Subcutaneous adipose tissue (tissue), 4 donors: ENCODE data around the gene MELK. TPM values are rescaled to one million over a fixed set of nuclear protein-coding genes. Genes with fewer than 3 reads are reported as not detected.

ENCODE experiments used
- total RNA-seq, 4 donors: library from RNA; depleted of rRNA; stranded (reverse); fragments of >200 nt; gene quantifications; one replicate each; pipeline ENCODE4 v1.1.0, GENCODE V29; 2016
- TF ChIP-seq, protein P1 (sequence below): fragments of 450-650 bp; IDR thresholded peaks from one replicate; pipeline ENCODE4 v1.5.1; 2016; ENCODE audit warnings: low read depth, mild to moderate bottlenecking, control low read depth, antibody characterized with exemption, moderate library complexity

Gene MELK
- total RNA-seq, 4 donors from 2014 or later, result 0.49 to 3.6 (median 0.72) TPM

DNA sequence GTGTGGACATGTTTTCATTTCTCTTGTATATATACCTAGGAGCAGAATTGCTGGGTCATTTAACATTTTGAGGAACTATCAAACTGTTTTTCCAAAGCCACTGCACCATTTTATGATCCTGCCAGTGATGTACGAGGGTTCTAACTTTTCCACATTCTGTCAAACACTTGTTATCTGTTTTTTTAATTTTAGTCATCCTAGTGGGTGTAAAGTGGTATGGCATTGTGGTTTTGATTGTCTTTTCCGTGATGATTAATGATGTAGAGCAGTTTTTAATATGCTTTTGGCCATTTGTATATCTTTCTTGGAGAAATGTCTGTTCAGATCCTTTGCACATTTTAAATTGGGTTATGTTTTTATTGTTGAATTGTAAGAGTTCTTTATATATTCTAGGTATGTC, 107.0 kb downstream of the MELK start:
- TF ChIP-seq, protein P1, sequence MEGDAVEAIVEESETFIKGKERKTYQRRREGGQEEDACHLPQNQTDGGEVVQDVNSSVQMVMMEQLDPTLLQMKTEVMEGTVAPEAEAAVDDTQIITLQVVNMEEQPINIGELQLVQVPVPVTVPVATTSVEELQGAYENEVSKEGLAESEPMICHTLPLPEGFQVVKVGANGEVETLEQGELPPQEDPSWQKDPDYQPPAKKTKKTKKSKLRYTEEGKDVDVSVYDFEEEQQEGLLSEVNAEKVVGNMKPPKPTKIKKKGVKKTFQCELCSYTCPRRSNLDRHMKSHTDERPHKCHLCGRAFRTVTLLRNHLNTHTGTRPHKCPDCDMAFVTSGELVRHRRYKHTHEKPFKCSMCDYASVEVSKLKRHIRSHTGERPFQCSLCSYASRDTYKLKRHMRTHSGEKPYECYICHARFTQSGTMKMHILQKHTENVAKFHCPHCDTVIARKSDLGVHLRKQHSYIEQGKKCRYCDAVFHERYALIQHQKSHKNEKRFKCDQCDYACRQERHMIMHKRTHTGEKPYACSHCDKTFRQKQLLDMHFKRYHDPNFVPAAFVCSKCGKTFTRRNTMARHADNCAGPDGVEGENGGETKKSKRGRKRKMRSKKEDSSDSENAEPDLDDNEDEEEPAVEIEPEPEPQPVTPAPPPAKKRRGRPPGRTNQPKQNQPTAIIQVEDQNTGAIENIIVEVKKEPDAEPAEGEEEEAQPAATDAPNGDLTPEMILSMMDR, result no peak

DNA sequence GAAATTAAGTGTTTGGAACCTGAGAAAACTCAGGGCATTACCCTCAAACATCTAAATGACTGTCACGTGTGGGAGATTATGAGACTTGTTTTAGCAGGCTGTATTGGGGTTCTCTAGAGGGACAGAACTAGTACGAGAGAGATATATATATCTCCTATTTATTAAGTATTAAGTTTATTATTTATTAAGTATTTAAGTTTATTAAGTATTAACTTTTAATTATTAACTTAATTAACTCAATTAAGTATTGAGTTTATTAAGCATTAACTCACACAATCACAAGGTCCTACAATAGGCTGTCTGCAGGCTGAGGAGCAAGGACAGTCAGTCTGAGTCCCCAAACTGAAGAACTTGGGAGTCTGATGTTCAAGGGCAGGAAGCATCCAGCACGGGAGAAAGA, 113.8 kb downstream of the MELK start:
- TF ChIP-seq, protein P1, result no peak

DNA sequence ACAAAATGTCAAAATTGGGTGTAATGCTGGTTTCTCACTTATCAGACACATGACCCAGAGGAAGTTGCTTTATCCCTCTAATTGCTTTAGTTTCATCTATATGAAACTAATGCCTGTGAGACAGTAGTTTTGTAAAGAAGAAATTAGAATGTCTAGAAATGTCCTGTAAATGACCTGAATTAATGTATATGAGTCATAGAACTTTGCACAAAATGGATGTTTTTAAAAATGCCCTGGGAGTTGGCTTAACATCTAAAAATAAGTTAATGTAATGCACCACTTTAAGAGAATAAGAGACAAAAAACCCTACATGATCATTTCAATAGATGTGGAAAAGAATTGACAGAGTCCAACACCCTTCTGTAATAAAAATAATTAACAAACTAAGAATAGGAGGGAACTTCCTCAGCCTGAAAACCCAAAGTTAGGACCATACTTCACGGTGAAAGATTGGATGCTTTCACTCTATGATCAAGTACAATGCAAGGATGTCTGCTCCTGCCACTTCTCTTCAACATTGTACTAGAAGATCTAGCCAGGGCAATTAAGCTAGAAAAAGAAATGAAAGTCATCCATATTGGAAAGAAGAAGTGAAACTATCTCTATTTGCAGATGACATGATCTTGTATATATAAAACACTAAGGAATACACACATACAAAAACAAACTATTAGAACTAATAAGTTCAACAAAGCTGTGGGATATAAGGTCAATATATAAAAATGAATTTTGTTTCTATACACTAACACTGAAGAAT, 117.9 kb downstream of the MELK start:
- TF ChIP-seq, protein P1, result no peak

DNA sequence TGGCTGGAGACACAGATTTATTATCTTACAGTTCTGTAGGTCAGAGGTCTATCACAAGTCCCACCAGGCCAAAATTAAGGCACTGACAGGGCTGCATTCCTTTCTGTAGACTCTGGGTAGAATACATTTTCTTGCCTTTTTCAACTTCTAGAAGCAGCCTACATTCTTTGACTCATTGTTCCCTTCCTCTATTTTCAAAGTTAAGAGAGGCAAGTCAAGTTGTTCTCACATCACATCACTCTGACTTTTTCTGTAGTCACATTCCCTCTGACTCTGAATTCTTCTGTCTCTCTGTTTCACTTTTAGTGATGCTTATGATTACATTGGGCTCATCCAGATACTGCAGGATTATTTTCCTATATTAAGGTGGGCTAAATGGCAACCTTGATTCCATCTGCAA, 119.0 kb downstream of the MELK start:
- TF ChIP-seq, protein P1, result no peak

DNA sequence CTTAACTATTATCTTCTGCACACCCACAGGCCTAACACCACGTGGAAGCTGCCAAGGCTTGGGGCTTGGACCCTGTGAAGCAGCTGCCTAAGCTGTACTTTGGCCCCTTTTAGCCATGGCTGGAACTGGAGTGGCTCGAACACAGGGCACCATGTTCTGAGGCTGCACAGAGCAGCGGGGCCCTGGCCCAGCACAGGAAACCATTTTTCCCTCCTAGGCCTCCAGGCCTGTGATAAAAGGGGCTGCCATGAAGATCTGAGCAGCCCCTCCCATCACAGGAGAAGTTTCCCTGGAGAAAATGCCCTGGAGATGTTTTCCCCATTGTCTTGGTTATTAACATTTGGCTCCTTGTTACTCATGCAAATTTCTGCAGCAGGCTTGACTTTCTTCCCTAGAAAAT, 126.3 kb downstream of the MELK start:
- TF ChIP-seq, protein P1, result no peak

DNA sequence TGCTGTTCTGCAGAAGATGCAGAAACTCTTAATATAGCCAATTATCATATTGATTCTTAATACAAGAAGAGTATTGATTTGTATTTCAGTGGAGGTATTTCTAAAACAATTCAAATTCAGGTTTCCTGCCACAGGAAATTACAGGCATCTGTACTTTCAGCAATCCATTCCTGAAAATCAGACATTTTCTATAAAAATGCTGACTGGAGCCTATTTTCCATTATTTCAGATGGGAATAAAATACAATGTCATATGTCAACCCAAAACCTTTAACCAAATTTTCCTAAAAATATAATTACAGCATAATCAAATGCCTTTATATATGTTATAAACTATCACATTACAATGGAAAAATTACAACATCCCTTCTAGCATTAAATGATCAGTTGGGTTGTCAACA, 131.5 kb downstream of the MELK start:
- TF ChIP-seq, protein P1, result no peak

DNA sequence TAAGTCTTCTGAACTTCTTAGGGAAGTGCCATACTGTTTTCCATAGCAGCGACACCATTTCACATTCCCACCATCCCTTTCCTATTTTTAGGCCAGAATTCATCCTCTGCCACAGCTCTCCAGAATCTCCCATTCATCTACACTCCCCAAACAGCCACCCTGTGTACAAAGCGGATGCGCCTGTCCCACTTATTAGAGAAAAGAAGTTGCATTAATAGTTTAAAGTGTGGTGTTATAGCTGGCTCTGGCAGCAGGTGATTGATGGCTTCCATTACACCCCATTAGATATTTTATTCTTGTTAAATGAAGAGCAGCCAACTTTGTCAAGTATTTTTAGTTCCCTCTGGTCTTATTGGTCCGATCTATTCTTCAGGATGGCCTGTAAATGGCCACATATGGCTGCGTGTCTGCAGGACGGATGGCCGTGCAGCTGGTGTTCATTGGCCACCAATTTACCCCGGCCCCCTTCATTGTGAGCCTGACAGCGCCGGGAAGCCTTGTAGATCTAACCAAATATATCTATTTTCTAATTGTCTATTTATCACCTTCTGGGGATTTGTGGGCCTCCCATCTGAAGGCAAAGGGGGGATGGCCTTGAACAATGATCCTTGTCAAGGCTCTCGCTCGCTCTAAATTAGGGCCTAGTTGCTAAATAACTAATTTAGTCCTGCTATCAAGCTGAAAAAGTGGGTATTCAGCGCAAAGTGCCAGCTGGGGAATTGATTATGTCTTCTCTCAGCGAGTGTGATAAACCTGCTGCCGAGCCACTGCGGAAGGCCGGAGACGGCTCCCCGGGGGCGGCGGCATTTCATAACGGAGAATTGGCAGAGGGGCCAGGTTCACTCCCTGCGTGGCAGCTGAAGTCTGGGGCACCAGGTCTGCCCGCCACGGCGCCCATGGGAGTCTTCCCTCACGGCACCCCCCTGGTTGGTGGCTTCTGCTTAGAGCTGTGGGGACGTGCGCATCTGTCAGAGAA, 141.1 kb downstream of the MELK start:
- TF ChIP-seq, protein P1, result no peak
